B cell (primary cell): ENCODE data around the gene SERPINE2.

Source experiments
- EZH2 ChIP-seq: IDR thresholded peaks from 2 replicates; pipeline ENCODE4 v1.6.1; 2012; ENCODE audit warnings: borderline replicate concordance, low read depth, mild to moderate bottlenecking, moderate library complexity, low read length; ENCODE audit not compliant: insufficient read depth, poor library complexity, severe bottlenecking
- TF ChIP-seq, protein P1 (sequence below): fragments of 200-600 bp; IDR thresholded peaks from one replicate; pipeline ENCODE4 v1.8.0; 2022; ENCODE audit warnings: antibody characterized with exemption, mild to moderate bottlenecking

DNA sequence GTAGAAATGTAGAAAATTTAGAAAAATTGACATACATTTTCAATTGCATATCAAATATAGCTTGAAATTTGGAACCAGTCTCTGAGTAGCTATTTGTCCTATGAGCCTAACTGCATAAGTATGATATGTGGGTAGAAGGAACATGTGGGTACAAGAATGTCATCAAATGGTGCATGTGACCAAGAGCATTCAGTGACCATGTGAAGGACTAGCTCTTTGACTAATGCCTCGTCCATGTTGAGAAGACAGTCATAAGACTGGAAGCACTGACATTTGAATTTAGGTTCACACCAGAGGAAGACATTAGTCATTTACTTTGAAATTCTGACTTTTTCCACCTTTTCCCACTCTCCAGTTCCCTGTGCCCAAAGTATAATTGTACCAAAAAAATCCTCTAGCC lies 69.2 kb downstream of the SERPINE2 start:
- no peak for TF ChIP-seq EZH2
- TF ChIP-seq, protein P1, sequence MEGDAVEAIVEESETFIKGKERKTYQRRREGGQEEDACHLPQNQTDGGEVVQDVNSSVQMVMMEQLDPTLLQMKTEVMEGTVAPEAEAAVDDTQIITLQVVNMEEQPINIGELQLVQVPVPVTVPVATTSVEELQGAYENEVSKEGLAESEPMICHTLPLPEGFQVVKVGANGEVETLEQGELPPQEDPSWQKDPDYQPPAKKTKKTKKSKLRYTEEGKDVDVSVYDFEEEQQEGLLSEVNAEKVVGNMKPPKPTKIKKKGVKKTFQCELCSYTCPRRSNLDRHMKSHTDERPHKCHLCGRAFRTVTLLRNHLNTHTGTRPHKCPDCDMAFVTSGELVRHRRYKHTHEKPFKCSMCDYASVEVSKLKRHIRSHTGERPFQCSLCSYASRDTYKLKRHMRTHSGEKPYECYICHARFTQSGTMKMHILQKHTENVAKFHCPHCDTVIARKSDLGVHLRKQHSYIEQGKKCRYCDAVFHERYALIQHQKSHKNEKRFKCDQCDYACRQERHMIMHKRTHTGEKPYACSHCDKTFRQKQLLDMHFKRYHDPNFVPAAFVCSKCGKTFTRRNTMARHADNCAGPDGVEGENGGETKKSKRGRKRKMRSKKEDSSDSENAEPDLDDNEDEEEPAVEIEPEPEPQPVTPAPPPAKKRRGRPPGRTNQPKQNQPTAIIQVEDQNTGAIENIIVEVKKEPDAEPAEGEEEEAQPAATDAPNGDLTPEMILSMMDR = no peak
